ENCODE results near the gene LYSMD4.
A peak's percentile ranks its signal among the peaks of the same experiment; 100 is the strongest.

The LYSMD4 gene

DNA sequence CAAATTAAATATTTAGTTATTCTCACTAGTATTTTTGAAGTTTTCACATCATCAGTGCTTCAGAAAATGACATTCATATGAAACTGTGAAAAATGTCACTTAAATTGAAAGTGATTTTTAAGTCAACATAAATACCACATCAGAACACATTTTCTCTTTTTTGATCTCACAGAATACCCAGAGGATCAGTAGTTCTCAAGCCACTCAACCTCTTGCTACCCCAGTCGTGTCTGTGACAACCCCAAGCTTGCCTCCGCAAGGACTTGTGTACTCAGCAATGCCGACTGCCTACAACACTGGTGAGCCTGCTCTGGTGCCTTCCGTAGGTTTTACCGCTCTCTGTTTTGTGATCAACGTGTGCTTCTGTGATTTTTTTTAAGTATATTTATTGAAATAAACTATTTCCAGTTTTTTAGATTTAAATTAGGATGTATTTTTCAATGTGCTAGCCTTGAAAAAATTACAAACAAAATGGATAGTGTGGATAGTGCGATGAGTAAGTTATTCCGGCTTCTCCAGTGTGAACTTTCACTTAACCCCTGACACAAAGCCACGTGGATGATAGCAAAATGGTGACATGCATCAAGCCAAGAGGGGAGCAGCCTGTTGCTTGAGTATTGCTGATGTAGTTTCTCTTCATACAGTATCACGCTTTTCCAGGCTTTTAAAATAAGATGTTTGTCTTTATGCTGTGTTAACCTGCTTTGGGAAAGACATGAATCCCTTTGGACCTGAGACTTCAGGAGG lies 26.5 kb downstream of the LYSMD4 start:
- TF ChIP-seq ZC3H10 (CRISPR knock-in tag; IDR thresholded peaks at IDR 0.05) (no peak), TCF4 (CRISPR knock-in tag; IDR thresholded peaks at IDR 0.05; ENCODE audit: borderline replicate concordance) (no peak), ZFP3 (CRISPR knock-in tag; IDR thresholded peaks at IDR 0.05) (no peak), TOX (CRISPR knock-in tag; IDR thresholded peaks at IDR 0.05; ENCODE audit: borderline replicate concordance) (no peak), OSR1 (CRISPR knock-in tag; IDR thresholded peaks at IDR 0.05) (no peak), BACH2 (CRISPR knock-in tag; IDR thresholded peaks at IDR 0.05; ENCODE audit: borderline replicate concordance) (no peak), ZNF565 (CRISPR knock-in tag; conservative IDR thresholded peaks at IDR 0.05; ENCODE audit: low read depth) (no peak), CSDC2 (CRISPR knock-in tag; IDR thresholded peaks at IDR 0.05) (no peak), ZNF8 (CRISPR knock-in tag; IDR thresholded peaks at IDR 0.05) (no peak), ISL1 (CRISPR knock-in tag; IDR thresholded peaks at IDR 0.05) (no peak), GLIS3 (CRISPR knock-in tag; IDR thresholded peaks at IDR 0.05) (no peak), PPARA (CRISPR knock-in tag; IDR thresholded peaks at IDR 0.05; ENCODE audit: borderline replicate concordance) (no peak), ESRRG (CRISPR knock-in tag; IDR thresholded peaks at IDR 0.05) (no peak)
- TF ChIP-seq, protein P1, sequence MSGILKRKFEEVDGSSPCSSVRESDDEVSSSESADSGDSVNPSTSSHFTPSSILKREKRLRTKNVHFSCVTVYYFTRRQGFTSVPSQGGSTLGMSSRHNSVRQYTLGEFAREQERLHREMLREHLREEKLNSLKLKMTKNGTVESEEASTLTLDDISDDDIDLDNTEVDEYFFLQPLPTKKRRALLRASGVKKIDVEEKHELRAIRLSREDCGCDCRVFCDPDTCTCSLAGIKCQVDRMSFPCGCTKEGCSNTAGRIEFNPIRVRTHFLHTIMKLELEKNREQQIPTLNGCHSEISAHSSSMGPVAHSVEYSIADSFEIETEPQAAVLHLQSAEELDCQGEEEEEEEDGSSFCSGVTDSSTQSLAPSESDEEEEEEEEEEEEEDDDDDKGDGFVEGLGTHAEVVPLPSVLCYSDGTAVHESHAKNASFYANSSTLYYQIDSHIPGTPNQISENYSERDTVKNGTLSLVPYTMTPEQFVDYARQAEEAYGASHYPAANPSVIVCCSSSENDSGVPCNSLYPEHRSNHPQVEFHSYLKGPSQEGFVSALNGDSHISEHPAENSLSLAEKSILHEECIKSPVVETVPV (CRISPR knock-in tag; IDR thresholded peaks at IDR 0.05): no peak
- TF ChIP-seq, protein P2, sequence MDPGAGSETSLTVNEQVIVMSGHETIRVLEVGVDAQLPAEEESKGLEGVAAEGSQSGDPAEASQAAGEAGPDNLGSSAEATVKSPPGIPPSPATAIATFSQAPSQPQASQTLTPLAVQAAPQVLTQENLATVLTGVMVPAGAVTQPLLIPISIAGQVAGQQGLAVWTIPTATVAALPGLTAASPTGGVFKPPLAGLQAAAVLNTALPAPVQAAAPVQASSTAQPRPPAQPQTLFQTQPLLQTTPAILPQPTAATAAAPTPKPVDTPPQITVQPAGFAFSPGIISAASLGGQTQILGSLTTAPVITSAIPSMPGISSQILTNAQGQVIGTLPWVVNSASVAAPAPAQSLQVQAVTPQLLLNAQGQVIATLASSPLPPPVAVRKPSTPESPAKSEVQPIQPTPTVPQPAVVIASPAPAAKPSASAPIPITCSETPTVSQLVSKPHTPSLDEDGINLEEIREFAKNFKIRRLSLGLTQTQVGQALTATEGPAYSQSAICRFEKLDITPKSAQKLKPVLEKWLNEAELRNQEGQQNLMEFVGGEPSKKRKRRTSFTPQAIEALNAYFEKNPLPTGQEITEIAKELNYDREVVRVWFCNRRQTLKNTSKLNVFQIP (CRISPR knock-in tag; IDR thresholded peaks at IDR 0.05; ENCODE audit: borderline replicate concordance, low read depth): no peak
- TF ChIP-seq, protein P3, sequence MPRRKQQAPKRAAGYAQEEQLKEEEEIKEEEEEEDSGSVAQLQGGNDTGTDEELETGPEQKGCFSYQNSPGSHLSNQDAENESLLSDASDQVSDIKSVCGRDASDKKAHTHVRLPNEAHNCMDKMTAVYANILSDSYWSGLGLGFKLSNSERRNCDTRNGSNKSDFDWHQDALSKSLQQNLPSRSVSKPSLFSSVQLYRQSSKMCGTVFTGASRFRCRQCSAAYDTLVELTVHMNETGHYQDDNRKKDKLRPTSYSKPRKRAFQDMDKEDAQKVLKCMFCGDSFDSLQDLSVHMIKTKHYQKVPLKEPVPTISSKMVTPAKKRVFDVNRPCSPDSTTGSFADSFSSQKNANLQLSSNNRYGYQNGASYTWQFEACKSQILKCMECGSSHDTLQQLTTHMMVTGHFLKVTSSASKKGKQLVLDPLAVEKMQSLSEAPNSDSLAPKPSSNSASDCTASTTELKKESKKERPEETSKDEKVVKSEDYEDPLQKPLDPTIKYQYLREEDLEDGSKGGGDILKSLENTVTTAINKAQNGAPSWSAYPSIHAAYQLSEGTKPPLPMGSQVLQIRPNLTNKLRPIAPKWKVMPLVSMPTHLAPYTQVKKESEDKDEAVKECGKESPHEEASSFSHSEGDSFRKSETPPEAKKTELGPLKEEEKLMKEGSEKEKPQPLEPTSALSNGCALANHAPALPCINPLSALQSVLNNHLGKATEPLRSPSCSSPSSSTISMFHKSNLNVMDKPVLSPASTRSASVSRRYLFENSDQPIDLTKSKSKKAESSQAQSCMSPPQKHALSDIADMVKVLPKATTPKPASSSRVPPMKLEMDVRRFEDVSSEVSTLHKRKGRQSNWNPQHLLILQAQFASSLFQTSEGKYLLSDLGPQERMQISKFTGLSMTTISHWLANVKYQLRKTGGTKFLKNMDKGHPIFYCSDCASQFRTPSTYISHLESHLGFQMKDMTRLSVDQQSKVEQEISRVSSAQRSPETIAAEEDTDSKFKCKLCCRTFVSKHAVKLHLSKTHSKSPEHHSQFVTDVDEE (CRISPR knock-in tag; IDR thresholded peaks at IDR 0.05): no peak
- no peak for ATAC-seq

DNA sequence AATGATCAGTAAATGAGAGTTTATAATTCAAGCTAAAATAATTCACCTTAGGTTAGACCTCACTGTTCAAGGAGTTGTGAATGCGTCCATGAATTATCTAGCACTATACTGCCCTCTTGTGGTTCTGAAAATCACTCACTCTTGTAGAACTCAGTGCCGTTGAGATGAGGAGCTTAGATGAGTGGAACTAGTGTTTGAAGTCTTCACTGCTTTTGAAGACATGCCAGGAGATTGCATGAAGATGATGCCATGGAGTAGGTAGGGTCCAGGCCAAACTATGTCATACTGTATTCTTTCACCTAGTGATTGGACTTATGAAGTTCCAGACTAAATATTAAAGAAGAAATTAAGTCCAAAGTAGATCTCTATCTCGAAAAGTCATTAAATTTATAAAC lies 28.8 kb downstream of the LYSMD4 start:
- peak; percentile 94 for ATAC-seq
- TF ChIP-seq ZNF565 (CRISPR knock-in tag; conservative IDR thresholded peaks at IDR 0.05; ENCODE audit: low read depth): no peak

DNA sequence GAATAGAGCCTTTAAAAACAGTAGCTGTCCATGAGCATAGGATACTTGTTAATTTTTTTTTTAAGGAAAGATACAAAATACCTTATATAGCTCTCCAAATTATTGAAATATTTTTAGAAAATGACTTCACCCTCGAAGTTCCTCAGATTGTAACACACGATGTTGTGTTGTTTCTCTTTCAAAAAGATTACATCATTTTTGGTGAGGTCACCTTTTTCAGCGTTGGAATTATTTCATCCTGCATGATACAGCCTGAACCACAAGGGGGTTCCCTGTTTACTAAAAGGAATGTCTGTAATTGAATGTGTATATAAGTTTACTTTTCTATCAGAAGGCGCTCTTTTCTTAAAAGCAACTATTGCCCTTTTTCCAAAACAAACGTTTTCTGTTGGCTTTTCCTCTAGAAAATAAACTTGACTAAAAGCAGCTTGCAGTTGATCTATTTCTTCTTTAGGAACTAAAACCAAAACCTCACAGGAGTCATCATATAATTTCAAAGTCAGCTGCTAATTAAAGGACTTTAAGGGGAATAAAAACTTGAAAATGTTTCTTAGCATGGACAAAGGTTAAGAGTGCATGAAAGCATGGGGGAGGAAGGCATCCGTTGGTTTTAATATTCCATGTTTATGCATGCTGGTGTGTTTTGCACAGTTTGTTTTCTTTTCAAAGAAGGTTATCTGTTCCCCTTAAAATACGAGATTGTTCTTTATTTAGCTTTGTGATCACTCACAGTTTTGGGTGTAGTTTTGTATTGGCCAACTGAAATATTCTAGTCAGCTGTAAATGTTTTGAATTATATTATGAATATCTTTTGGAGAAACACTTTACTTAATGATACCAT lies 29.4 kb downstream of the LYSMD4 start:
- ATAC-seq: peak; percentile 81
- TF ChIP-seq, protein P4, sequence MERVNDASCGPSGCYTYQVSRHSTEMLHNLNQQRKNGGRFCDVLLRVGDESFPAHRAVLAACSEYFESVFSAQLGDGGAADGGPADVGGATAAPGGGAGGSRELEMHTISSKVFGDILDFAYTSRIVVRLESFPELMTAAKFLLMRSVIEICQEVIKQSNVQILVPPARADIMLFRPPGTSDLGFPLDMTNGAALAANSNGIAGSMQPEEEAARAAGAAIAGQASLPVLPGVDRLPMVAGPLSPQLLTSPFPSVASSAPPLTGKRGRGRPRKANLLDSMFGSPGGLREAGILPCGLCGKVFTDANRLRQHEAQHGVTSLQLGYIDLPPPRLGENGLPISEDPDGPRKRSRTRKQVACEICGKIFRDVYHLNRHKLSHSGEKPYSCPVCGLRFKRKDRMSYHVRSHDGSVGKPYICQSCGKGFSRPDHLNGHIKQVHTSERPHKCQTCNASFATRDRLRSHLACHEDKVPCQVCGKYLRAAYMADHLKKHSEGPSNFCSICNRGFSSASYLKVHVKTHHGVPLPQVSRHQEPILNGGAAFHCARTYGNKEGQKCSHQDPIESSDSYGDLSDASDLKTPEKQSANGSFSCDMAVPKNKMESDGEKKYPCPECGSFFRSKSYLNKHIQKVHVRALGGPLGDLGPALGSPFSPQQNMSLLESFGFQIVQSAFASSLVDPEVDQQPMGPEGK (CRISPR knock-in tag; IDR thresholded peaks at IDR 0.05; ENCODE audit: borderline replicate concordance): no peak
- TF ChIP-seq, protein P5, sequence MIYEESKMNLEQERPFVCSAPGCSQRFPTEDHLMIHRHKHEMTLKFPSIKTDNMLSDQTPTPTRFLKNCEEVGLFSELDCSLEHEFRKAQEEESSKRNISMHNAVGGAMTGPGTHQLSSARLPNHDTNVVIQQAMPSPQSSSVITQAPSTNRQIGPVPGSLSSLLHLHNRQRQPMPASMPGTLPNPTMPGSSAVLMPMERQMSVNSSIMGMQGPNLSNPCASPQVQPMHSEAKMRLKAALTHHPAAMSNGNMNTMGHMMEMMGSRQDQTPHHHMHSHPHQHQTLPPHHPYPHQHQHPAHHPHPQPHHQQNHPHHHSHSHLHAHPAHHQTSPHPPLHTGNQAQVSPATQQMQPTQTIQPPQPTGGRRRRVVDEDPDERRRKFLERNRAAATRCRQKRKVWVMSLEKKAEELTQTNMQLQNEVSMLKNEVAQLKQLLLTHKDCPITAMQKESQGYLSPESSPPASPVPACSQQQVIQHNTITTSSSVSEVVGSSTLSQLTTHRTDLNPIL (CRISPR knock-in tag; IDR thresholded peaks at IDR 0.05; ENCODE audit: low read depth): peak; percentile 92
